GDM1 (cell line): ENCODE data around the gene CHIC2.
"Not testable (repeated sequence)": the region's sequence is repeated elsewhere in the genome, so short reads cannot be mapped to it uniquely, and the experiment has no call there.

Source experiments
- DNase-seq: peaks from one replicate; lab custom pipeline; 2025; lab: John Stamatoyannopoulos, UW

Gene CHIC2

GRCh38 chr4:54061067-54061466 lies 3.3 kb downstream of the CHIC2 start:
- DNase-seq = no peak

GRCh38 chr4:54060116-54060515 lies 4.3 kb downstream of the CHIC2 start:
- DNase-seq = no peak

GRCh38 chr4:54058171-54058570 lies 6.2 kb downstream of the CHIC2 start:
- DNase-seq = no peak

- DNase-seq = no peak
Observed at GRCh38 chr4:54056360-54056759, 8.0 kb downstream of the CHIC2 start.

GRCh38 chr4:54055494-54055893 lies 8.9 kb downstream of the CHIC2 start:
- no peak for DNase-seq

- no peak for DNase-seq
Observed at GRCh38 chr4:54054501-54054900, 9.9 kb downstream of the CHIC2 start.

GRCh38 chr4:54053322-54053721 lies 11.1 kb downstream of the CHIC2 start:
- not testable (repeated sequence) for DNase-seq

GRCh38 chr4:54050214-54050904 lies 14.0 kb downstream of the CHIC2 start:
- no peak for DNase-seq

GRCh38 chr4:54043630-54044029 lies 20.8 kb downstream of the CHIC2 start:
- DNase-seq = not testable (repeated sequence)

GRCh38 chr4:54041933-54042332 lies 22.5 kb downstream of the CHIC2 start:
- no peak for DNase-seq

GRCh38 chr4:54041100-54041499 lies 23.3 kb downstream of the CHIC2 start:
- no peak for DNase-seq

- no peak for DNase-seq
Observed at GRCh38 chr4:54038056-54038455, 26.3 kb downstream of the CHIC2 start.

- DNase-seq = no peak
Observed at GRCh38 chr4:54036184-54036583, 28.2 kb downstream of the CHIC2 start.

- DNase-seq = no peak
Observed at GRCh38 chr4:54032558-54033135, 31.8 kb downstream of the CHIC2 start.

GRCh38 chr4:54027311-54027710 lies 37.1 kb downstream of the CHIC2 start:
- no peak for DNase-seq

GRCh38 chr4:54025582-54025981 lies 38.8 kb downstream of the CHIC2 start:
- no peak for DNase-seq

- DNase-seq = not testable (repeated sequence)
Observed at GRCh38 chr4:54023019-54023418, 41.4 kb downstream of the CHIC2 start.

GRCh38 chr4:54017974-54018373 lies 46.4 kb downstream of the CHIC2 start:
- DNase-seq = no peak

GRCh38 chr4:54017308-54017707 lies 47.1 kb downstream of the CHIC2 start:
- DNase-seq = no peak

GRCh38 chr4:54016504-54016903 lies 47.9 kb downstream of the CHIC2 start:
- DNase-seq = no peak

GRCh38 chr4:54015423-54016030 lies 48.9 kb downstream of the CHIC2 start:
- no peak for DNase-seq

- DNase-seq = no peak
Observed at GRCh38 chr4:54014666-54015160, 49.7 kb downstream of the CHIC2 start.

GRCh38 chr4:54011201-54011600 lies 53.2 kb downstream of the CHIC2 start:
- no peak for DNase-seq
